Esophagus muscularis mucosa (tissue), 4 donors: ENCODE results near the gene MAD1L1. TPM values are rescaled to one million over a fixed set of nuclear protein-coding genes. Genes with fewer than 3 reads are reported as not detected.

ENCODE experiments used
- DNase-seq: peaks from one replicate; pipeline ENCODE4 v3.0.0-alpha.2; 2017; ENCODE audit errors: extremely low spot score
- H3K27ac ChIP-seq, 4 donors: fragments of 200-600 bp; sonication (generic); replicated peaks in 1 of 4; 1 replicate in 3 of 4; 2 replicates in 1 of 4; pipeline ENCODE4 v1.5.1; 2016 to 2019; ENCODE audit warnings: mild to moderate bottlenecking in 1 of 4
- H3K27me3 ChIP-seq, 4 donors: fragments of 200-600 bp; sonication (generic); one replicate each; pipeline versions ENCODE4 v1.5.1 to v1.6.0; 2016 to 2019
- H3K36me3 ChIP-seq, 4 donors: fragments of 200-600 bp; sonication (generic); one replicate each; pipeline ENCODE4 v1.5.1; 2016 to 2019
- H3K4me1 ChIP-seq, 4 donors: fragments of 200-600 bp; sonication (generic); one replicate each; pipeline ENCODE4 v1.5.1; 2016 to 2019
- H3K4me3 ChIP-seq, 4 donors: fragments of 200-600 bp; sonication (generic); 1 replicate in 2 of 4; 2 replicates in 2 of 4; pipeline ENCODE4 v1.5.1; 2016 to 2019; ENCODE audit warnings: mild to moderate bottlenecking in 4 of 4, moderate library complexity in 1 of 4
- H3K9me3 ChIP-seq, 4 donors: fragments of 200-600 bp; sonication (generic); 1 replicate in 3 of 4; 2 replicates in 1 of 4; pipeline ENCODE4 v1.5.1; 2016 to 2019
- EP300 ChIP-seq: sonication (generic); formaldehyde crosslinking; IDR thresholded peaks from one replicate; pipeline ENCODE4 v1.6.1; 2017; ENCODE audit warnings: antibody characterized with exemption
- POLR2A ChIP-seq: fragments of 450-650 bp; IDR thresholded peaks from one replicate; pipeline ENCODE4 v1.6.1; 2017; ENCODE audit warnings: antibody characterized with exemption, moderate library complexity, mild to moderate bottlenecking, low read depth
- POLR2AphosphoS5 ChIP-seq, 2 donors: sonication (generic); formaldehyde crosslinking; IDR thresholded peaks; one replicate each; pipeline ENCODE4 v1.6.1; 2017; ENCODE audit warnings: antibody characterized with exemption in 2 of 2
- WGBS: methylation state at CpG from one replicate; pipeline ENCODE4 v1.1.5; 2018; 5-methylcytosine and 5-hydroxymethylcytosine counted together
- intact Hi-C: fragments of 100-400 bp; cut with DNase I; formaldehyde crosslinking; loops from one replicate; pipeline ENCODE4 v1.15.1; 2023
- total RNA-seq, 4 donors: library from RNA; depleted of rRNA; stranded (reverse); fragments of >200 nt; gene quantifications; one replicate each; pipeline versions ENCODE4 v1.1.0 to v1.2.1, GENCODE V29; 2016
- TF ChIP-seq, protein P1 (sequence below), 3 experiments: fragments of 200-600 bp in 2 of 3; fragments of 450-650 bp in 1 of 3; sonication (generic) in 2 of 3; IDR thresholded peaks; one replicate each; pipeline ENCODE4 v1.5.1; 2017 to 2019; ENCODE audit warnings: antibody characterized with exemption in 3 of 3, mild to moderate bottlenecking in 2 of 3, moderate library complexity in 1 of 3

The MAD1L1 gene
- total RNA-seq, 4 donors from 2014 or later: 22.2 to 33.1 (median 29.5) TPM

DNA sequence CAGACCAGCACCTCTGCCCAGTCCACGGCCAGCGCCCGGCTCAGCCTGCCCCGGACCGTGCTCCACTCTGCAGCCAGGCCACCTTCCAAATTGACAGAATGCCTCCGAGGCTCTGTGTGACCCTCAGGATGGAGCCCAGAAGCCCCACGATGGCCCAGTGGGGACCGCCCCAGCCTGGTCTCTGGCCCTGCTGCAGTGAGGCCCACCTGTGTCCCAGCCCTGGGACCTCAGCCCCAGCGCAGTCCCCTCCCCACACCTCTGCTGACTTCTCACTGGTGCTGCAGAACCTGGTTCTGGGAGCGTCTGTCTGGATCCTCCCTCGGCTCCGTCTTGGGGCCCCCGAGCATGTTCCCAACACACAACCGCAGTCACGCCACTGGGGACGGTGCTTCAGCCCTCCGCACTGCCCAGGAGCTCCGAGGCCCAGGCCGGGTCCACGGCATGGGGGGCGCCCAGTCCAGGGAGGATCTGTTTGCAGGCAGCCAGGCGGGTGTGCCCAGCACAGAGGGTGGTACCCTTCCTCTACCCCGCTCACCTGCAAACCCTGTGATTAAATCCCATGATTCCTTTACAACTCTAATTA is 314.6 kb downstream of the MAD1L1 start:
- peaks cover 11 to 25% (median 19%) of the 10 kb centered on the region in 4 donors for H3K4me1 ChIP-seq
- no peaks in the 10 kb centered on the region for H3K27me3 ChIP-seq
- no peak overlapping the region for H3K4me3 ChIP-seq
- H3K27ac ChIP-seq: no peak overlapping the region
- 96% methylated on average over 11 of the region's 23 CpGs for WGBS
- intact Hi-C loops: no loop called here
- no peak for DNase-seq
- peaks cover 0 to 5% (median 0%) of the 10 kb centered on the region in 4 donors for H3K36me3 ChIP-seq
- H3K9me3 ChIP-seq: no peaks in the 10 kb centered on the region
- TF ChIP-seq POLR2AphosphoS5 (IDR thresholded peaks at IDR 0.05): no peak
- TF ChIP-seq EP300: no peak

DNA sequence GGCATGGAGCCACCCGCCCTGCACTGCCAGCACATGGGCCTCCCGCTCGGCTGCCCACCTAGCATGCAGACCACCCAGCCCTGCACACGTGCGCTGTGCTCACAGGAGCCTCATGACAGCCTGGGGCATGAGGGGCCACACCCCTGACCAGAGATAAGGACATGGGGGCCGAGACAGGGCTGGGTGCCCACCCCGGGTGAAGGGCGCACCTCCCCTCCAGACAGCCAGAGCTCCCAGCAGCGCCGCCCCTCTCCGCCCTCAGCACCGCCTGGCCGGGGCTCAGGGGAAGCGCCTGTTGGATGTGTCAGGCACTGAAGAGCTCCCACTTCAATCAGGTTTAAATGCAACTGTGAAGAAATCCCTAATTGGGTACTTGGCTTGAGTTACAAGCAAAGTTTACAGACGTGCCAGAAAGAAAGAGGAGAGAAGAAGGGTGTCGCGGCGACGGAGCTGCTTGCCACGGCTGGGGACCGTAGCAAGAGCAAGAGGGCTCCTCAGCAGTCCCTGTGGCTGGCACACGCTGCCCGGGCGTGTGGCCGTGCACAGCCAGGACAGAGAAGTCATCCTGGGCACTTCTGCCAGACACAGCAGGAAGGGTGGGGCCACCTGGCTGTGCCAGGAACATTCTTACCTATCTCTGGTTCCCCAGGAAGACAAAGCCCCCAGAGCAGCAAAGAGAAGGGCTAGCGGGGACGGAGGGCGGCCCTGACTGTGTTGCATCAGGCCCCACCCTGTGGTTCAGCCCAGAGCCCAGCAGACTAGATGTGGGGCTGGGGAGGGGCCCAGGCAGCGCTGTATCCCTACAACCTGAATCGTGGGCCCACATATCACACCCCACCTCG is 315.3 kb downstream of the MAD1L1 start:
- Histone ChIP-seq H3K27ac (no peak overlapping the region), H3K27me3 (no peaks in the 10 kb centered on the region), H3K9me3 (no peaks in the 10 kb centered on the region), H3K36me3 (peaks cover 0 to 5% (median 0%) of the 10 kb centered on the region in 4 donors), H3K4me3 (no peak overlapping the region), H3K4me1 (peaks cover 18 to 32% (median 23%) of the 10 kb centered on the region in 4 donors)
- no peak for TF ChIP-seq POLR2AphosphoS5 (IDR thresholded peaks at IDR 0.05)
- 87% methylated on average over 18 of the region's 31 CpGs for WGBS
- intact Hi-C loops: no loop called here
- DNase-seq: no peak

DNA sequence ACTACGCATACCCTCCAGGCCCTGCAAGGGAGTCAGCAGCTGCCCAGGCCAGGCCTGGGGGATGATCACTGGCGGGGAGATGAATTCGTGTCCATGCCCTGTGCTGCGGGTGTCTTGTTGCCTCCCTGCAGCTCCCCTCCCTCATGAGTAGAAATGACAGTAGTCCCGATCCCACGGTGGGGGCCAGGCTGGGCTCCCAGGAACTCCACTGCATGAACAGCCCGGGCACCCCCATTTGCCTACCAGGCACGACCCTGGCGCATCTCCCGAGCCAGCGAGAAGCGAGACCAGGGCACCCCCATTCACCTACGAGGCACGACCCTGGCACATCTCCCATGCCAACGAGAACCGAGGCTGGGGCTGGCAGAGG is 316.2 kb downstream of the MAD1L1 start:
- Histone ChIP-seq H3K4me1 (peaks cover 20 to 32% (median 24%) of the 10 kb centered on the region in 4 donors), H3K4me3 (no peak overlapping the region), H3K27ac (no peak overlapping the region), H3K9me3 (no peaks in the 10 kb centered on the region), H3K27me3 (no peaks in the 10 kb centered on the region), H3K36me3 (no peaks in the 10 kb centered on the region)
- TF ChIP-seq POLR2AphosphoS5 (IDR thresholded peaks at IDR 0.05): no peak
- no peak for TF ChIP-seq EP300
- TF ChIP-seq POLR2A: no peak
- TF ChIP-seq, protein P1, sequence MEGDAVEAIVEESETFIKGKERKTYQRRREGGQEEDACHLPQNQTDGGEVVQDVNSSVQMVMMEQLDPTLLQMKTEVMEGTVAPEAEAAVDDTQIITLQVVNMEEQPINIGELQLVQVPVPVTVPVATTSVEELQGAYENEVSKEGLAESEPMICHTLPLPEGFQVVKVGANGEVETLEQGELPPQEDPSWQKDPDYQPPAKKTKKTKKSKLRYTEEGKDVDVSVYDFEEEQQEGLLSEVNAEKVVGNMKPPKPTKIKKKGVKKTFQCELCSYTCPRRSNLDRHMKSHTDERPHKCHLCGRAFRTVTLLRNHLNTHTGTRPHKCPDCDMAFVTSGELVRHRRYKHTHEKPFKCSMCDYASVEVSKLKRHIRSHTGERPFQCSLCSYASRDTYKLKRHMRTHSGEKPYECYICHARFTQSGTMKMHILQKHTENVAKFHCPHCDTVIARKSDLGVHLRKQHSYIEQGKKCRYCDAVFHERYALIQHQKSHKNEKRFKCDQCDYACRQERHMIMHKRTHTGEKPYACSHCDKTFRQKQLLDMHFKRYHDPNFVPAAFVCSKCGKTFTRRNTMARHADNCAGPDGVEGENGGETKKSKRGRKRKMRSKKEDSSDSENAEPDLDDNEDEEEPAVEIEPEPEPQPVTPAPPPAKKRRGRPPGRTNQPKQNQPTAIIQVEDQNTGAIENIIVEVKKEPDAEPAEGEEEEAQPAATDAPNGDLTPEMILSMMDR (IDR thresholded peaks at IDR 0.05): no peak
- 87% methylated on average over 3 of the region's 16 CpGs for WGBS
- no peak for DNase-seq
- intact Hi-C loops: no loop called here

DNA sequence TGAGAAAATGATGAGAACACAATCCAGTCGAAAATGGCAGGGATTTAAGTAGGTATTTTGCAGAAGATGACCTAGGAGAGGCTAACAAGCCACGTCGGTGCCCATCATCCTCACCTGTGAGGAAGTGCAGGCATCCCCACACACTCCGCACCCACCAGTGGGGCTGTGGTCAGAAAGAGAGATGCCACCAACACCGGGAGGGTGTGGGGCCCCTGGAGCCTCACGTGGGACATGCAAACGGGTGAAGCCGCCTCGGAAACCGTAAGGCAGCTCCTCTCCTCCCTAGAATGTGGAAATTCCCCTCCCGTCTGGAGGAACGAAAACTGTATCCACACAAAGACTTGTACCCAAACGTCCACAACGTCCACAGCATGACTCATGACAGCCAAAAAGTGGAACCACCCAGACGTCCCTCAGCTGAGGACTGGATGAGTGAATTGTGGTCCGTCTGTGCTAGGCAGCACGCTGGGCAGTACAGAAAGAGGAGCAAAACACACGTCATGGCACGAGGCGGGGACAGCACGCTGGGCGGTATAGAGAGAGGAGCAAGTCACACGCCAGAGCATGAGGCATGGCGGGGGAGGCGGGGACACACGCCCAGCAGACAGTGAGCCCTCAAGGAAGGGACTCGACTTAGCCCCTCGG is 316.7 kb downstream of the MAD1L1 start:
- H3K36me3 ChIP-seq: no peaks in the 10 kb centered on the region
- TF ChIP-seq EP300 (no peak), POLR2A (no peak), POLR2AphosphoS5 (IDR thresholded peaks at IDR 0.05) (no peak)
- TF ChIP-seq, protein P1 (IDR thresholded peaks at IDR 0.05): no peak
- H3K4me3 ChIP-seq: no peak overlapping the region
- peaks cover 20 to 32% (median 24%) of the 10 kb centered on the region in 4 donors for H3K4me1 ChIP-seq
- no peaks in the 10 kb centered on the region for H3K9me3 ChIP-seq
- intact Hi-C loops: no loop called here
- H3K27me3 ChIP-seq: no peaks in the 10 kb centered on the region
- no peak for DNase-seq
- no peak overlapping the region for H3K27ac ChIP-seq
- WGBS: 88% methylated on average over 28 of the region's 28 CpGs

DNA sequence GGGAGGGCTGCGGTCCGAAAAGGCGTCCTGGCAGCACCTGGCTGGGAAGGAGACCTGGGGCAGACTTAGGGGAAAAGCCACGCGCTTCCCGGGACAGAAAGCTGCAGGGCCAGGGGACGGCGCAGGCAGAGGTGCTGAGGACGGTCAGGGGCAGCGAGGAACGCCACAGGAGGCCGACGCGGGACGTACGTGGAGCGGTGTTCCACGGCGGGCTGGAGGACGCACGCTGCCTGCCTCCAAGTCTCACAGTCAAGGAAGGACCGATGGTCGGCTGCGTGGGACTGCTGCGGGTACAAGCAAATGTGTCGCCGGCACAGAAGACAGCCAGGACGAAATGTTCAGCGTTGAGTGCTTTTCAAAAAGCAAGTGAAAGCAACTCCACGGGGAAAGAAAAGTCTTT is 317.4 kb downstream of the MAD1L1 start:
- DNase-seq: no peak
- no peak overlapping the region for H3K4me3 ChIP-seq
- no peaks in the 10 kb centered on the region for H3K27me3 ChIP-seq
- no peaks in the 10 kb centered on the region for H3K36me3 ChIP-seq
- no peak overlapping the region for H3K27ac ChIP-seq
- intact Hi-C loops: no loop called here
- WGBS: 97% methylated on average over 30 of the region's 30 CpGs
- H3K4me1 ChIP-seq: peaks cover 20 to 32% (median 24%) of the 10 kb centered on the region in 4 donors
- H3K9me3 ChIP-seq: no peaks in the 10 kb centered on the region
- TF ChIP-seq EP300 (no peak), POLR2AphosphoS5 (IDR thresholded peaks at IDR 0.05) (no peak)
- TF ChIP-seq, protein P1 (IDR thresholded peaks at IDR 0.05): no peak
